Neutrophil (primary cell): ENCODE data around the gene PCSK4.

Experiments
- H3K27ac ChIP-seq: fragments of 200-600 bp; sonication (generic); 2 replicates; pipeline ENCODE4 v1.5.1; 2016; ENCODE audit warnings: mild to moderate bottlenecking, moderate library complexity
- H3K27me3 ChIP-seq: fragments of 200-600 bp; sonication (generic); 2 replicates; pipeline ENCODE4 v1.6.0; 2016; ENCODE audit warnings: mild to moderate bottlenecking
- H3K36me3 ChIP-seq: fragments of 200-600 bp; sonication (generic); 2 replicates; pipeline ENCODE4 v1.5.1; 2017
- H3K4me1 ChIP-seq, 2 experiments: fragments of 200-600 bp in 1 of 2; sonication (generic) in 1 of 2; 1 replicate in 1 of 2; 2 replicates in 1 of 2; pipeline versions ENCODE4 v1.5.1 to v1.6.1; 2013 to 2016; ENCODE audit warnings: low read depth in 1 of 2, low read length in 1 of 2, mild to moderate bottlenecking in 1 of 2, moderate library complexity in 1 of 2; ENCODE audit not compliant: control insufficient read depth in 1 of 2, insufficient read depth in 1 of 2
- H3K4me3 ChIP-seq, 2 experiments: fragments of 200-600 bp in 1 of 2; sonication (generic) in 1 of 2; 1 replicate in 1 of 2; 2 replicates in 1 of 2; pipeline ENCODE4 v1.5.1; 2013 to 2016; ENCODE audit warnings: low read depth in 1 of 2, low read length in 1 of 2, mild to moderate bottlenecking in 1 of 2, moderate library complexity in 1 of 2
- H3K9me3 ChIP-seq: fragments of 200-600 bp; sonication (generic); 2 replicates; pipeline ENCODE4 v1.5.1; 2016
- TF ChIP-seq, protein P1 (sequence below): fragments of 200-600 bp; sonication (generic); IDR thresholded peaks from 2 replicates; pipeline ENCODE4 v1.5.1; 2016; ENCODE audit warnings: antibody characterized with exemption

PCSK4 gene

DNA sequence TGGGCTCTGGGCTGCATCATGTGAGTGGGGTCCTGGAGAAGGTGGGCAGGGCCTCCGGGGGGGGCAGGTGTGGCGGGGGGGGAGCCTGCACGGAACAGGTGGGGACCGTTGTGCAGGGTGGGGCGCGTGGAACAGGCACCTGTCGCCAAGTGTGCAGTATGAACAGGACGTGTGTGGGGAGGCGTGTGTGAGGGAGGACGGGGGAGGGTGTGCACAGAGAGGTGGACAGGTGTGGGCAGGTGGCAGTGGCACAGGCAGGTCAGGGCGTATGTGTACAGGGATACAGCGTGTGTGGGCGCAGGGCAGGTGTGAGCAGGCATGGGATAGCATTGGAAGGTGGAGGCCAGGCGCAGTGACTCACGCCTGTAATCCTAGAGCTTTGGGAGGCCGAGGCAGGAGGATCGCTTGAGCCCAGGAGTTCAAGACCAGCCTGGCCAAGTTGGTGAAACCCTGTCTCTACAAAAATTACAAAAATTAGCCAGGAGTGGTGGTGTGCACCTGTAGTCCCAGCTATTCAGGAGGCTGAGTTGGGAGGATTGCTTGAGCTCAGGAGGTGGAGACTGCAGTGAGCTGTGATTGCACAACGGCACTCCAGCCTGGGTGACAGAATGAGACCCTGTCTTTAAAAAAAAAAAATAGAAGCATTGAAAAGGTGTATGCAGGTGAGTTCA is 37.0 kb upstream of the PCSK4 start:
- H3K4me1 ChIP-seq, result no peaks in the 10 kb centered on the region
- H3K9me3 ChIP-seq, result no peaks in the 10 kb centered on the region
- no peaks in the 10 kb centered on the region for H3K36me3 ChIP-seq
- peaks cover 75% of the 10 kb centered on the region for H3K27me3 ChIP-seq
- no peak overlapping the region for H3K4me3 ChIP-seq
- TF ChIP-seq, protein P1, sequence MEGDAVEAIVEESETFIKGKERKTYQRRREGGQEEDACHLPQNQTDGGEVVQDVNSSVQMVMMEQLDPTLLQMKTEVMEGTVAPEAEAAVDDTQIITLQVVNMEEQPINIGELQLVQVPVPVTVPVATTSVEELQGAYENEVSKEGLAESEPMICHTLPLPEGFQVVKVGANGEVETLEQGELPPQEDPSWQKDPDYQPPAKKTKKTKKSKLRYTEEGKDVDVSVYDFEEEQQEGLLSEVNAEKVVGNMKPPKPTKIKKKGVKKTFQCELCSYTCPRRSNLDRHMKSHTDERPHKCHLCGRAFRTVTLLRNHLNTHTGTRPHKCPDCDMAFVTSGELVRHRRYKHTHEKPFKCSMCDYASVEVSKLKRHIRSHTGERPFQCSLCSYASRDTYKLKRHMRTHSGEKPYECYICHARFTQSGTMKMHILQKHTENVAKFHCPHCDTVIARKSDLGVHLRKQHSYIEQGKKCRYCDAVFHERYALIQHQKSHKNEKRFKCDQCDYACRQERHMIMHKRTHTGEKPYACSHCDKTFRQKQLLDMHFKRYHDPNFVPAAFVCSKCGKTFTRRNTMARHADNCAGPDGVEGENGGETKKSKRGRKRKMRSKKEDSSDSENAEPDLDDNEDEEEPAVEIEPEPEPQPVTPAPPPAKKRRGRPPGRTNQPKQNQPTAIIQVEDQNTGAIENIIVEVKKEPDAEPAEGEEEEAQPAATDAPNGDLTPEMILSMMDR, result no peak
- no peak overlapping the region for H3K27ac ChIP-seq

- no peaks in the 10 kb centered on the region for H3K4me1 ChIP-seq
- no peak overlapping the region for H3K4me3 ChIP-seq
- no peaks in the 10 kb centered on the region for H3K9me3 ChIP-seq
- H3K27ac ChIP-seq, result no peak overlapping the region
- TF ChIP-seq, protein P1, result no peak
- H3K27me3 ChIP-seq, result peaks cover 77% of the 10 kb centered on the region
- H3K36me3 ChIP-seq, result no peaks in the 10 kb centered on the region
Observed at GRCh38 chr19:1526066-1526778, 36.1 kb upstream of the PCSK4 start.

DNA sequence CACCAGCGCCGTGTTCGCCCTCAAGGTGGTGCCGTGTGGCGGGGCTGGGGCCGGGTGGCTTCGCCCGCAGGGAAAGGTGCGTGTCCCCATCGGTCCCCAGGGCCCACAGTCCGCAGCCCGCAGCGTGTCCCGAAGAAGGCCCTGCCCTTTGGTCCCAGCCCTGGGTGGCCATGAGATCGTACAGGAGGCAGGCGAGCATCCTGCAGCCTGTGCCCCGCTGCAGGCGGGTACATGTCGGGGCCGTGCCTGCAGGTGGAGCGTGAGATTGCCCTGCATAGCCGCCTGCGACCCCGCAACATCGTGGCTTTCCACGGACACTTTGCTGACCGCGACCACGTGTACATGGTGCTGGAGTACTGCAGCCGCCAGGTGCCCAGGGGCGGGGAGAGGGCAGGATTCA is 35.2 kb upstream of the PCSK4 start:
- Histone ChIP-seq H3K27me3 (peaks cover 81% of the 10 kb centered on the region), H3K4me1 (no peaks in the 10 kb centered on the region), H3K4me3 (no peak overlapping the region)

GRCh38 chr19:1524972-1525325 is 34.8 kb upstream of the PCSK4 start:
- Histone ChIP-seq H3K27me3 (peaks cover 85% of the 10 kb centered on the region), H3K4me1 (no peaks in the 10 kb centered on the region), H3K9me3 (no peaks in the 10 kb centered on the region), H3K36me3 (no peaks in the 10 kb centered on the region), H3K4me3 (no peak overlapping the region), H3K27ac (no peak overlapping the region)
- TF ChIP-seq, protein P1, result no peak

More for the DNA sequence above, 35.2 kb upstream of the PCSK4 start:
- Histone ChIP-seq H3K9me3 (no peaks in the 10 kb centered on the region), H3K27ac (no peak overlapping the region), H3K36me3 (no peaks in the 10 kb centered on the region)
- TF ChIP-seq, protein P1, result no peak

GRCh38 chr19:1524287-1524971 is 34.3 kb upstream of the PCSK4 start:
- no peaks in the 10 kb centered on the region for H3K36me3 ChIP-seq
- H3K27ac ChIP-seq, result no peak overlapping the region
- no peaks in the 10 kb centered on the region for H3K9me3 ChIP-seq
- TF ChIP-seq, protein P1, result no peak
- no peaks in the 10 kb centered on the region for H3K4me1 ChIP-seq
- H3K4me3 ChIP-seq, result no peak overlapping the region
- peaks cover 85% of the 10 kb centered on the region for H3K27me3 ChIP-seq
